ENCODE measurements around the gene KIF23.

The KIF23 gene

DNA sequence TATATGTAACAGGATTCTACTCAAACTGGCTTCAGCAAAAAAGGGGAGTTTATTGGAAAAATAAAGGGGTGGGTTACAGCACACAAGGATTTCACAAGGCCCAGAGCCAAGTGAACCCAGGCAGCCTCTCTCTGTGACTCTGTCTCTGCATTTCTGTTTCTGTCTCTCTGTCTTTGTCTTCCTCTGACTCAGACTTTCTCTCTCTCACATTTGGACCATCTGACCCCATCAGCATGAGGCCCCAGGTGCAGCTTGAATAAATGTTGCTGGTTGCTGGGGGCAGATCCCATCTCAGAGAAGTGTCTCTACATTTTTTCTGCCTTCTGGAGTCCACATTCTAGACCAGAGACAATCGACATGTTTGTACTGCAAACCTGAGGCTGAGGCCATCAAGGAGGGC lies 83.5 kb downstream of the KIF23 start:
- TF ChIP-seq GATA2 (IDR thresholded peaks at IDR 0.05; ENCODE audit: low read depth, low read length) (no peak), GATA3 (IDR thresholded peaks at IDR 0.05; ENCODE audit: low read depth, low read length) (no peak)

Data from SH-SY5Y (cell line).